HepG2 (cell line): Measurements from ENCODE around the gene LRRC27. TPM values are rescaled to one million over a fixed set of nuclear protein-coding genes. Genes with fewer than 3 reads are reported as not detected.

Experiments
- CENPT ChIP-seq: sonication (generic); formaldehyde crosslinking; IDR thresholded peaks from 2 replicates; pipeline ENCODE4 v1.8.0; 2022; ENCODE audit warnings: low read depth, mild to moderate bottlenecking, moderate library complexity, missing genetic modification reagents
- POLR2AphosphoS5 ChIP-seq: IDR thresholded peaks from 2 replicates; pipeline ENCODE4 v1.6.1; 2012; ENCODE audit warnings: low read depth, low read length
- U2AF2 ChIP-seq: fragments of 200-400 bp; formaldehyde crosslinking; IDR thresholded peaks from 2 replicates; pipeline ENCODE4 v1.6.1; 2017; ENCODE audit warnings: low read depth, mild to moderate bottlenecking, low read length
- ZC3H13 ChIP-seq: sonication (generic); formaldehyde crosslinking; IDR thresholded peaks from 2 replicates; pipeline ENCODE4 v1.8.1; 2023; ENCODE audit warnings: mild to moderate bottlenecking, missing genetic modification reagents, moderate library complexity
- ZNF737 ChIP-seq: sonication (generic); formaldehyde crosslinking; IDR thresholded peaks from 2 replicates; pipeline ENCODE4 v1.5.0; 2020; ENCODE audit warnings: missing genetic modification reagents, mild to moderate bottlenecking, borderline replicate concordance
- ZNF781 ChIP-seq: sonication (generic); formaldehyde crosslinking; IDR thresholded peaks from 2 replicates; pipeline ENCODE4 v1.5.1; 2020; ENCODE audit warnings: borderline replicate concordance, mild to moderate bottlenecking, missing genetic modification reagents; ENCODE audit errors: not compliant biosample characterization
- ZNF878 ChIP-seq: sonication (generic); formaldehyde crosslinking; IDR thresholded peaks from 2 replicates; pipeline ENCODE4 v1.8.1; 2023; ENCODE audit warnings: mild to moderate bottlenecking, missing genetic modification reagents, moderate library complexity
- polyA plus RNA-seq, 8 experiments: library from polyadenylated mRNA; depleted of rRNA in 3 of 8; stranded (reverse) in 7 of 8; unstranded in 1 of 8; fragments of >200 nt; fragmentation: Illumina TruSeq in 4 of 8; extraction: Trizol in 4 of 8; gene quantifications; 2 replicates each; pipeline versions ENCODE4 v1.2.1 to v1.2.3, GENCODE V29; 2011 to 2016; ENCODE audit warnings: low read depth in 4 of 8, missing spikeins in 1 of 8, mixed read lengths in 1 of 8; ENCODE audit not compliant: insufficient read depth in 1 of 8
- total RNA-seq, 5 experiments: library from RNA; depleted of rRNA; stranded (reverse); fragments of >200 nt; fragmentation: Illumina TruSeq; extraction: Trizol; gene quantifications; 2 replicates each; pipeline ENCODE4 v1.2.3, GENCODE V29; 2016; ENCODE audit warnings: low read depth in 1 of 5
- TF ChIP-seq, protein P1 (sequence below): sonication (generic); formaldehyde crosslinking; IDR thresholded peaks from 2 replicates; pipeline ENCODE4 v1.4.0; 2020; ENCODE audit warnings: mild to moderate bottlenecking, missing genetic modification reagents
- TF ChIP-seq, protein P2 (sequence below): sonication (generic); formaldehyde crosslinking; IDR thresholded peaks from 2 replicates; pipeline ENCODE4 v1.8.1; 2023; ENCODE audit warnings: mild to moderate bottlenecking, missing genetic modification reagents, borderline replicate concordance
- TF ChIP-seq, protein P3 (sequence below): sonication (generic); formaldehyde crosslinking; IDR thresholded peaks from 2 replicates; pipeline ENCODE4 v1.5.0; 2020; ENCODE audit warnings: mild to moderate bottlenecking, missing genetic modification reagents, borderline replicate concordance

Gene LRRC27
- total and polyA plus RNA-seq, 2 of the 13 experiments (the other 11 are each of a cell fraction or from before 2014, with no cell fraction given): 4.2 to 4.6 TPM

DNA sequence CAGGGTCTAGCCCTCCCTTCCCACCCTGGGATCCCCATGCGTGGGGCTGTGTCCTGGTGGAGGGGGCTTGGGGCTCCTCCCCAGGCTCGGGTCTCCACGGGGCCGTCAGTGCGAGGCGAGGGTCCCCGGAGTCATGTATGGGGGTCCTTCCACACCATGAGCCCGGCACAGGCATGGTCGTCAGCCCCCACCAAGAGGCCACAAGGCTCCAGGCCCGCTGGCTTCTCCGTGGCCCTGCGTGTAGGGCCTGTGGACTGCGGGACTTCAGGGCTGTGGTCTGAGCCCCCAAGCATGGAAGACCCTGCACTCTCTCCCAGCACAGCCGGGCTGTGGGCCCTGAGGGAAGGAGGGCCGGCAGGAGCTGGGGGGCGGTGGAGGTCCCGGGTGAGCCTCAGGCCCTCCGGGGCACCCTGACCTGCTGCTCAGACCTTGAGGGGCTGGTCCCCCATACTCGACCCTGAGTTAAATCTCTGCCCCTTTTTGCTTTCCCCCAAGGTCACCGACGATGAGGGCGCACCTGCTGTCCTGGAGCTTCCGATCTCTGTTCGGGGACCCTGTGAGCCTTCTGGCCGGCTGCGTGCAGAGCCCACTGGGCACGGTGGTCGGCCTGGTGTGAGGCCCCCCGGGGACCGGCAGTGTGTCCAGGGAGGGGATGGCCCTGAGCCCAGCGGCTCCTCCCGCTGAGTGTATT, 84.7 kb downstream of the LRRC27 start (continued):
- TF ChIP-seq, protein P1, sequence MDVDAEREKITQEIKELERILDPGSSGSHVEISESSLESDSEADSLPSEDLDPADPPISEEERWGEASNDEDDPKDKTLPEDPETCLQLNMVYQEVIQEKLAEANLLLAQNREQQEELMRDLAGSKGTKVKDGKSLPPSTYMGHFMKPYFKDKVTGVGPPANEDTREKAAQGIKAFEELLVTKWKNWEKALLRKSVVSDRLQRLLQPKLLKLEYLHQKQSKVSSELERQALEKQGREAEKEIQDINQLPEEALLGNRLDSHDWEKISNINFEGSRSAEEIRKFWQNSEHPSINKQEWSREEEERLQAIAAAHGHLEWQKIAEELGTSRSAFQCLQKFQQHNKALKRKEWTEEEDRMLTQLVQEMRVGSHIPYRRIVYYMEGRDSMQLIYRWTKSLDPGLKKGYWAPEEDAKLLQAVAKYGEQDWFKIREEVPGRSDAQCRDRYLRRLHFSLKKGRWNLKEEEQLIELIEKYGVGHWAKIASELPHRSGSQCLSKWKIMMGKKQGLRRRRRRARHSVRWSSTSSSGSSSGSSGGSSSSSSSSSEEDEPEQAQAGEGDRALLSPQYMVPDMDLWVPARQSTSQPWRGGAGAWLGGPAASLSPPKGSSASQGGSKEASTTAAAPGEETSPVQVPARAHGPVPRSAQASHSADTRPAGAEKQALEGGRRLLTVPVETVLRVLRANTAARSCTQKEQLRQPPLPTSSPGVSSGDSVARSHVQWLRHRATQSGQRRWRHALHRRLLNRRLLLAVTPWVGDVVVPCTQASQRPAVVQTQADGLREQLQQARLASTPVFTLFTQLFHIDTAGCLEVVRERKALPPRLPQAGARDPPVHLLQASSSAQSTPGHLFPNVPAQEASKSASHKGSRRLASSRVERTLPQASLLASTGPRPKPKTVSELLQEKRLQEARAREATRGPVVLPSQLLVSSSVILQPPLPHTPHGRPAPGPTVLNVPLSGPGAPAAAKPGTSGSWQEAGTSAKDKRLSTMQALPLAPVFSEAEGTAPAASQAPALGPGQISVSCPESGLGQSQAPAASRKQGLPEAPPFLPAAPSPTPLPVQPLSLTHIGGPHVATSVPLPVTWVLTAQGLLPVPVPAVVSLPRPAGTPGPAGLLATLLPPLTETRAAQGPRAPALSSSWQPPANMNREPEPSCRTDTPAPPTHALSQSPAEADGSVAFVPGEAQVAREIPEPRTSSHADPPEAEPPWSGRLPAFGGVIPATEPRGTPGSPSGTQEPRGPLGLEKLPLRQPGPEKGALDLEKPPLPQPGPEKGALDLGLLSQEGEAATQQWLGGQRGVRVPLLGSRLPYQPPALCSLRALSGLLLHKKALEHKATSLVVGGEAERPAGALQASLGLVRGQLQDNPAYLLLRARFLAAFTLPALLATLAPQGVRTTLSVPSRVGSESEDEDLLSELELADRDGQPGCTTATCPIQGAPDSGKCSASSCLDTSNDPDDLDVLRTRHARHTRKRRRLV (CRISPR knock-in tag): no peak
- TF ChIP-seq POLR2AphosphoS5: no peak
- no peak for TF ChIP-seq ZNF878 (CRISPR knock-in tag)
- TF ChIP-seq CENPT (CRISPR knock-in tag): no peak
- TF ChIP-seq, protein P2, sequence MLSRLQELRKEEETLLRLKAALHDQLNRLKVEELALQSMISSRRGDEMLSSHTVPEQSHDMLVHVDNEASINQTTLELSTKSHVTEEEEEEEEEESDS (CRISPR knock-in tag): no peak
- no peak for TF ChIP-seq ZNF781
- no peak for TF ChIP-seq ZC3H13
- no peak for TF ChIP-seq U2AF2
- TF ChIP-seq, protein P3, sequence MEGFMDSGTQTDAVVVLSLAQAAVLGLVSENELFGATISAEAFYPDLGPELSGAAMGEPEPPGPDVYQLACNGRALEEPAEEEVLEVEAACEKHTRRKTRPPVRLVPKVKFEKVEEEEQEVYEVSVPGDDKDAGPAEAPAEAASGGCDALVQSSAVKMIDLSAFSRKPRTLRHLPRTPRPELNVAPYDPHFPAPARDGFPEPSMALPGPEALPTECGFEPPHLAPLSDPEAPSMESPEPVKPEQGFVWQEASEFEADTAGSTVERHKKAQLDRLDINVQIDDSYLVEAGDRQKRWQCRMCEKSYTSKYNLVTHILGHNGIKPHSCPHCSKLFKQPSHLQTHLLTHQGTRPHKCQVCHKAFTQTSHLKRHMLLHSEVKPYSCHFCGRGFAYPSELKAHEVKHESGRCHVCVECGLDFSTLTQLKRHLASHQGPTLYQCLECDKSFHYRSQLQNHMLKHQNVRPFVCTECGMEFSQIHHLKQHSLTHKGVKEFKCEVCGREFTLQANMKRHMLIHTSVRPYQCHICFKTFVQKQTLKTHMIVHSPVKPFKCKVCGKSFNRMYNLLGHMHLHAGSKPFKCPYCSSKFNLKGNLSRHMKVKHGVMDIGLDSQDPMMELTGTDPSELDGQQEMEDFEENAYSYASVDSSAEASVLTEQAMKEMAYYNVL (CRISPR knock-in tag): no peak
- TF ChIP-seq ZNF737 (CRISPR knock-in tag): no peak
- TF ChIP-seq, all 625 proteins: peak for 0
